GM19239 (cell line): ENCODE measurements around the gene APOB.

ENCODE experiments used
- DNase-seq: peaks from one replicate; pipeline ENCODE4 v3.0.0; 2011; ENCODE audit warnings: low spot score; ENCODE audit not compliant: insufficient read length
- FAIRE-seq: peaks from 2 replicates; lab custom pipeline; 2011; peaks lifted over from hg19 to GRCh38; lab: Jason Lieb, UNC

APOB gene

DNA sequence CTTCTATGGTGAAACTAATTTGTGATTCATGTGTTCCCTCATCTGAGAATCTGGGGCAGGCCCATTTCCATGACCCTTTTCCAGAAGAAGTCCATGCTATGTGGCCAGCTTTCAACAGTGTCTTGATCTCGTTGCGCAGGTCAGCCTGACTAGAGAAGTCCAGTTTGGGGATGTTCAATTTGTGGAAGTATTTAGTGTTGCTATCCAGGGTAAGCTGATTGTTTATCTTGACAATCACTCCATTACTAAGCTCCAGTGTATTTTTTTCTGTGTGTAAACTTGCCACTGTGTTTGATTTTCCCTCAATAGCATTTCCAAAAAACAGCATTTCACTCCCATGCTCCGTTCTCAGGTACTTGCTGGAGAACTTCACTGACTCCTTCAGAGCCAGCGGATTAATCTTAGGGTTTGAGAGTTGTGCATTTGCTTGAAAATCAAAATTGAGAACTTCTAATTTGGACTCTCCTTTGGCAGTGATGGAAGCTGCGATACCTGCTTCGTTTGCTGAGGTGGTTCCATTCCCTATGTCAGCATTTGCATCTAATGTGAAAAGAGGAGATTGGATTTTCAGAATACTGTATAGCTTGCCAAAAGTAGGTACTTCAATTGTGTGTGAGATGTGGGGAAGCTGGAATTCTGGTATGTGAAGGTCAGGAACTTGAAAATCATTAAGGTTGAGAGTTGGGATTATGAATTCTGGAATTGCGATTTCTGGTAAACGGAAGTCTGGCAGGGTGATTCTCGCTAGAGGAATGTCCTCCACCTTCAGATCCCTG is 35.7 kb downstream of the APOB start:
- FAIRE-seq: no peak
- no peak for DNase-seq

DNA sequence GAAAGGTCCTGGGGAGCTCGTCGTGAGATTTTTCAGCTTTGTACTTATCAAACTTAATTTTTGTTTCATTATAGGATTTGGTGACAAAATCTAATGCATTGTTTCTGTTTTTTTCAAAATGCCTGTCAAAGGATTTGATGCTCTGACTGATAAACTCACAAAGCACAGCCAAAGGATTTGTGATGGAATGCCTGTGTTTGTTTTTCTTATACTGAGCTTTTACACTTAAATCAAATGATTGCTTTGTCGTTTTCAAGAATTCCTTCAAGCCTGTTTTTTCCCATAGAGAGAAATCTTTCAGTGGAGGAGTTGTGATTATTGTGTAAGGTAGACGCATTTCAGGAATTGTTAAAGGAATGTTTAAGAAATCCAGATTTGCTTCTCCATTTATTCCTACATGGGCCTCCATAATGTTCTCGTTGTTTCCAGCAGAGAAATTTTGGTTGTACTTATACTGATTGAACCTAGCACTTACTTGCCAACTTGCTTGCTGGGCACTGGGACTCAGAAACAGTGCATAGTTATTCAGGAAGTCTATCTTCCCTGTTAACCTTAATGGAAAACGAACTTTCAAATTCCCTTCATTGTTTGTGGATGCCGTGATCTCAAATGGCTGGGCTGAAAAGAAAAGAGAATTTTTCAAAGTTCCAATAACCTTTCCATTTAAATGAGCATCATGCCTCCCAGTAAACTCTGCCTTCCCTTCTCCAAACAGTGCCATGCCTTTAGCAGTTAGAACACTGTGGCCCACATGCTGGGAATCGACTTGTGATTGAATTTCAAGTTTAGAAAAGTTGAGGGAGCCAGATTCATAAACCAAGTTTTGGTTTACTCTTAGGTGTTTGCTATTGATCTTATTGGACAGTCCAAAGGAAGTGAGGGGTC is 36.5 kb downstream of the APOB start:
- DNase-seq: no peak
- no peak for FAIRE-seq

DNA sequence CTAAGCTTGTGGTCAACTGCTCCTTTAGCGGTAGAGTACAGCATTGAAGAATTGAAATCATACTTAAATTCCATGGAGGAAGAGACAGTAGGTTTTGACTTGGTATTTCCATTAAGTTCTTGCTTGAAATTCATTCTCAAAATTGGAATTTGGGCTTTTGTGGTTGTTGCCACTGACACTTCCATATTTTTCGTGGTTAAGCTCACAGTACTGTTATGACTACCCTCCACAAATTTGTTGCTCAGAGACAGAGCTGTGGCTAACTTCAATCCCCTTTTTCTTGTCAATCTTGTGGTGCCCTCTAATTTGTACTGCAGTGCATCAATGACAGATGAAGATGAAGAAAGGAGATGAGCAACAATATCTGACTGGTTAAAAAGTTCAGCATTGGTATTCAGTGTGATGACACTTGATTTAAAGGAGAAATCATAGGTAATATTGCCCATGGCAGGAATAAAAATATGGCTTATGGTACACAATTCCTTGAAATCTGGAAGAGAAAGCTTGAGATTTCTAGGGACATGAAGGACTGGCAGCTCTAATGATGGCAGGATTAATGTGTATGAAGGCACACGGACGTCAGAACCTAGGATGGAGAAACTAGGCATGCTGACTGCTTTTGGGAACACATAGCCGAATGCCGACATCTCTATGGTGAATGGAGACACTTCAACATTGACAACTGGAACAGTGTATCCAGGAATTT is 37.3 kb downstream of the APOB start:
- DNase-seq (no peak), FAIRE-seq (no peak)

DNA sequence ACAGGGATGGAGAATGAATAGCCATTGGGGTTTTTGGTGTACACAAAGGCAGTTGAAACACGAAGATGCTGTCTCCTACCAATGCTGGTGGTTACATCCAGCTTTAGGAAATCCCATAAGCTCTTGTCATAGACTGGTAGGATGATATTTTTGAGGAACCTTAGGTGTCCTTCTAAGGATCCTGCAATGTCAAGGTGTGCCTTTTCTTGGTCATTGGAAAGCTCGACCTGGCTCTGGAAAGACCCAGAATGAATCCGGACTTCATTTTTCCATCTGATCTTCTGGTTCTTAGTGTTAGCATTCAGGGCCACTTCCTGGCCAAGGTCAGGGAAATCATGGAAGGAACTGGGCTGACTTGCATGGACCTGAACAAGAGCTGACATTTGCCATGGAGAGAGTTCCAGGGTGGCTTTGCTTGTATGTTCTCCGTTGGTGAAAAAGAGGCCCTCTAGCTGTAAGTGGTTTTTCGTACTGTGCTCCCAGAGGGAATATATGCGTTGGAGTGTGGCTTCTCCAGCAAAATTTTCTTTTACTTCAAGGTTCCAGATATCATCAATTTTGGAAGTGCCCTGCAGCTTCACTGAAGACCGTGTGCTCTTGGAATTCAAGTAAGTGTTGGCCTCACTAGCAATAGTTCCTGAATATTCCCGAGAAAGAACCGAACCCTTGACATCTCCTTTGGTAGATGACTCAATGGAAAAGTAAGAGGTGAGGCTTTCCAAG is 38.0 kb downstream of the APOB start:
- DNase-seq: no peak
- no peak for FAIRE-seq

DNA sequence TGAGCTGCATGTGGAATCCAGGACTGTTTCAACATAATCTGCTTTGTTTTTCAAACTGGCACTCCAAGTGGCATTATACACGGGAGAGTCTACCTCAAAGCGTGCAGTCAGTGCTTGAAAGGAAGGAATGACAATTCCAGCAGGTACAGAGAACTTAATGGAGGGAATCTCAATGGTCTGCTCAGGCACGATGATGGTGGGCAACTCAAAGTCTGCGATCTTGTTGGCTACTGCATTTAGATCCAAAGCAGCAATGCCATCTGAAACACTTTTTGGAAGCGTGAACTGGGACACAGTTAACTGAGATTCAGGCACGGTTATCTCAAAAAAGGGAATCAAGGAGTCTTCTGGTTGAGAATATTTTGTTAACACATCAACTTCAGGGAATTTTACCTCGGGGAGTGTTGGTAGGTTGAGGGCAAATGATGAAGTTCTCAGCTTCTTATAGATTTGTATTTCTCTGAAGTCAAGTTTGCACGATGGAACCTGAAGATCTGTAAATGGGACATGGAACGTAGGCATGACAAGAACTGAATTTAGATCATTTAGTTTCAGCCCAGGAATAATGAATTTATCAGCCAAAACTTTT is 38.7 kb downstream of the APOB start:
- FAIRE-seq: no peak
- DNase-seq: no peak

DNA sequence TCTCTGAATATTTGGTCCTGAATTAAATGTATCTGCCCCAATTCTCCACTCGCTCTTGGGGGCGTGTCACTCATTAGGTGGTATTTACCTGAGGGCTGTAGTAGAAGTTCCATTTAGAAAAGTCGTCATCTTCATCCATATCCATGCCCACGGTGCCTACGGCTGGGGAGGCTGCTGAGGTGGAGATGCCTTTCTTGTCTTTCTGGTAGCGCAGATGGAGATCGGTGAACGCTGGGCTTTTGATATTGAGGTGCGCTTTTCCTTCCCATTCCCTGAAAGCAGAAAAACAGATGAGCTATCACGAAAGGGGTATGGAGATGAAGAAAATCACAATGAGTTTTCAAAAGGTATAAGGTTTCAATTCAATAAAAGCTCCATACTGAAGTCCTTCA is 39.7 kb downstream of the APOB start:
- FAIRE-seq: no peak
- no peak for DNase-seq

DNA sequence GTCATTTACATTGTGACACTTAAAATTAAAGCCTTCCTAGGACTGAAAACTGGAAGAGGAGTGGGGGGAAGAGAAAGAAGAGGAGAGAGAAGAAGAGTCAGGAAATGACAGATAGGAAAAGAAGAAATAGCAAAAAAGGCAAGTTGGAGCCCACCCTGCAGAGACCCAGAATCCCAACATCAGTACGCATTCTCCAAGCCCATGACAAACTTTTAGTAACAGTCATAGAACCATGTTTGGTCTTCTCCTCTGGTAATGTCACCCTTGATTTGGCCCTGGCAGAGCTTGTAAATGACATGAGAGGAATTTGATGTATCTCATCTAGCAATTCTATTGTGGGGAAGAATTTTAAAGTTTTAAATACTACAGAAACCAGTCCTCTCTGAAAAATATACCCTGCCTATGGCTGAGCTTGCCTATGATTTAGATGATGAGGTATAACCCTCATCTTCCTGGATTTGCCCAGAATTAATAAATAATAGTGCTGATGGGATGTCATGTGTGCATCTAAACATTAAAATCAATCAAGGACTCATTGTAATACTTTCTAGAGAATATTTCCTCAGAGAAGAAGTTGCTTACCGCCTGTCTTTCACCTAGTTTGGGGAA is 40.2 kb downstream of the APOB start:
- FAIRE-seq (no peak), DNase-seq (no peak)

DNA sequence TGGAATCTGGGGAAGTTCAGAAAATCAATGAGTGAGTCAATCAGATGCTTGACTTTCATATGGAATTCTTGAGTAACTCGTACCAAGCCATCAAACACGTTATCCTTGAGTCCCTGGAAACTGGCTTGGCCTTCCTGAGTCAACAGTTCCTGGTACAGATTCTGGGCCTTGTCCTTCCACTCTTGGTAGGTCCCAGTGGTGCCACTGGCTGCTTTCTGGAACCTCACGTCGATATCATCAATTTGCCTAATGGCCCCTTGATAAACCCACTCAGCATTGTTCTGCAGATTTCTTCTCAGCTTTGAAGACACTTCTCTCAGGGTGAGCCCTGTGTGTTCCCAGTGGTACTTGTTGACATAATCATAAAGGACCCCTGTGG is 41.1 kb downstream of the APOB start:
- FAIRE-seq (no peak), DNase-seq (no peak)

DNA sequence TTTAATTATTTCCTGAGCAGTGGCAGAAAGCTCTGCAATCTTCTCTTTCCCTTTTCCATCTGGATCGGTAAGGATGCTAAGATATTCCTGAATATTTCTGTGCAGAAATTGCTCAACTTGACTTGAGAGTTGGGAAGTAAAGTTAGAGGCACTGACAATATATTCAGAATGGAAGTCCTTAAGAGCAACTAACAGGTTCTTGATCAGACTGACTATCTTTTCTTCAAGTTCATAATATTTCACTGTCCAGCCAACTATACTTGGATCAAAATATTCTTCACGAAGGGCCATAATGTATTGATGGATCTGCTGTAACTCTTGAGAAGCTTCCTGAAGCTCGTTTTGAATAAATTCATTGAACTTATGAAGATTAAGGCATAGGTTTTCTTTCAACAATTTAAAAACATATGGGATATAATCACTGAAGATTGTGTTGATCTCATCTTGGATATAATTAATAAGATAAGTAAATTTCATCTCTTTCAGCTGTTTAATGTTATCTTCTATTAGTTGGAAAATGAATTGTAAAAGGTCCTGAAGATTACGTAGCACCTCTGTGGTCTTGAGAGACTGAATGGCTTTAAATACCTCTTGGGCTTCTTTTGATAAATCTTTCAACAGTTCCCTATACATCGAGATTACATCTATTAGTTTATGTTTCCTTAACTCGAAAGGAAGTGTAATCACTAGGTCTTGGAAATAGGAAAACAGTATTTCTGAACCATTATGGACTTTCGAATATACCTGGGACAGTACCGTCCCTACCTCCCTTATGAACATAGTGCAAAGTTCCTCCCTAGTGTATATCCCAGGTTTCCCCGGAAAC is 41.7 kb downstream of the APOB start:
- FAIRE-seq: no peak
- DNase-seq: no peak

DNA sequence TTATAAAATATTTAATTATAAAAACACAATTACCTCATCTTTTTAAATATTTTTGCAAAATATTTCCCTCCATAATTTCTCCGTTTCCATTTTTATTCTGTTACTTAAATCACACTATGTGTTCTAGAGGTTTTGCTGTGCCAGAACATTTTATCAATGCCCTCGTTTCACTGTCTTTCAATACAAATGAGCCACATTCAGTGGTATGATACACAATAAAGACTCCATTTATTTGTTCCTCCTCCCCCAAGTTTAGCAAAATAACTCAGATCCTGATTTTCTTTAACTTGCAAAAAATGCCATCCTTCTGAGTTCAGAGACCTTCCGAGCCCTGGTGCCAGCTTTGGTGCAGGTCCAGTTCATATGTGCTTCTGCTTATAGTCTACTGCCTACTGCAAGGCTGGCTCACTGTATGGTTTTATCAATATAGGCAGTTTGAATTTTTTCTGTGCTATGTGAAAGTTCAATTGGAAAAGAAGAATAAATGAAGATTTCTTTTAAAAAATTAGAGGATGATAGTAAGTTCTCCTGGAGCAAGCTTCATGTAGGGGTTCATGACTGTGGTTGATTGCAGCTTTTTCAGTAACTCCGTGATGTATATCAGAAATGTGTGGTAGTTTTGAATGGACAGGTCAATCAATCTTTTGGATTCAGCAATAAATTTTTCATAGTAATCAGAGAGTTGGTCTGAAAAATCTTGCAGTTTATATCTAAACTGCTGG is 42.5 kb downstream of the APOB start:
- DNase-seq (no peak), FAIRE-seq (no peak)

DNA sequence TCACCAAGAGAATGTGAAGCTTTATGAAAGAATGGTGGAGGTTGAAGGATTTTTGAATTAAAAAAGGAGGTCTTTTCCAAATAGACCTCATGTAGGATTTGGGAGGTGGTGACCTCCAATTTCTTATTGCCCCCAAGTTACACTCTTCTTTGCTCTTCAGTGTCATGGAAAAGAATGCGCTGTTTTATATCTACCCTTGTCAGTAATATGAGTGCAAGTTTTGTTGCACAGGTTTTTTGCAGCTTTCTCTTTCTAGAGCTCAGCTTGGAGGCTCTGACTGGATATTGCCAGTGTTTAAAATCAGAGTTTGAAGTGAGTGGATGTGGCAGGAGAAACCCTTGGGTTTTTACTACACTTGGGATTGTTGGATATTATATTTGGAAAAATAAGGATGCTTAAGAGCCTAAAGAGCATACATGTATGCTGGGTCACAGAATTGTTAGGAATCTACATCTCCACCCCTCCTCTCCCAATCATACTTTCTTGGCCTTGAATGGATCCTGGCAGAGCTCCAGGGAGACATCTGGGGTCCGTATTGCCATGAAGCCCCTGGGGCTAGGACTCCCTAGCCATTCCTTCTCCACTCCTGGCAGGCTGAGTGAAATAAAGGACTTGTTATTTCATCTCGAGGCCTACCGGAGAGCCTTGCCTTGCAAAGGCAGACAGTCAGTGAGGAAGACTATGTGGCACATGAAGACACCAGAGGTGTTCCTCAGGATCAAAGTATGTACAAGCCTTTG is 43.8 kb downstream of the APOB start:
- DNase-seq: no peak

DNA sequence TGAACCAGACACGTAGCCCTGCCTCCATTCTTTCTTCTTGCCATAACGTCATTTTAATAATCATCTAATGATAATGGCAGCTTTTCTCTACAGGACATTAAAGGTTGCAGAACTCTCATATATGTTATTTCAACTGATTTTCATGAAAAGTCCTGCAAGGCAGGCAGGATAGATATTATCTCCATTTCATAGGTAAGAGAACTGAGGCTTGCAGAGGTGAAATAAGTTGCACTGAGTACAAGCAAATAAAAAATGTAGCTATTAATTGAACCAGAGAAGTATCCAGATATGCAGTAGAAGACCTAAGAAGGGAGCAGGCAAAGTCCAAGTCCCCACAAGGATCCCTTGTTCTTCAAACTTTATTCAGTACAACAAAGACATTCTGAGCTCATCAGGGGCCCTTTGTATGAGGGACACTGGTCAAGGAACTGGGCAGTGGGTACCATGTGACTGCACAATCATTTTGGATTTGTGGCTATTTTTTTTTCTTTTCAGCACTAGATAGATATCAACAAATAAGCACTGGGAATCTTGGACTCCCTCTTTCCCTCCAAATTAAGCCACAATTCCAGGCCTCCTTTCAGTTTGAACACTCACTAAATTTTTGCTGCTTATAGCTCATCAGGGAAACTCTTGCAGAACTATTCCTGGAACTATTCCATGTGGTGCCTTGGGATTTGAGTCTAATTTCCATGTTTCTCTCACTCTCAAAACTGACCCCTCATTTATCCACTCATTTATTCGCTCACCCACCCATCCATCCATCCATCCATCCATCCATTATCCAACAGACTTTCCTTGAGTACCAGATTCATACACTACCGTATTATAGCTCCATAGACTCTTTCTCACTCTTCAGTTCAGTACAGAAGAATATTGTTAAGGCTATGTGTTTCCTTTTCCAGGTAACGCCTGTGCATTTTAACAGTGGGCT is 44.6 kb downstream of the APOB start:
- DNase-seq: no peak
- FAIRE-seq: no peak

More for the DNA sequence above, 43.8 kb downstream of the APOB start:
- FAIRE-seq: no peak

DNA sequence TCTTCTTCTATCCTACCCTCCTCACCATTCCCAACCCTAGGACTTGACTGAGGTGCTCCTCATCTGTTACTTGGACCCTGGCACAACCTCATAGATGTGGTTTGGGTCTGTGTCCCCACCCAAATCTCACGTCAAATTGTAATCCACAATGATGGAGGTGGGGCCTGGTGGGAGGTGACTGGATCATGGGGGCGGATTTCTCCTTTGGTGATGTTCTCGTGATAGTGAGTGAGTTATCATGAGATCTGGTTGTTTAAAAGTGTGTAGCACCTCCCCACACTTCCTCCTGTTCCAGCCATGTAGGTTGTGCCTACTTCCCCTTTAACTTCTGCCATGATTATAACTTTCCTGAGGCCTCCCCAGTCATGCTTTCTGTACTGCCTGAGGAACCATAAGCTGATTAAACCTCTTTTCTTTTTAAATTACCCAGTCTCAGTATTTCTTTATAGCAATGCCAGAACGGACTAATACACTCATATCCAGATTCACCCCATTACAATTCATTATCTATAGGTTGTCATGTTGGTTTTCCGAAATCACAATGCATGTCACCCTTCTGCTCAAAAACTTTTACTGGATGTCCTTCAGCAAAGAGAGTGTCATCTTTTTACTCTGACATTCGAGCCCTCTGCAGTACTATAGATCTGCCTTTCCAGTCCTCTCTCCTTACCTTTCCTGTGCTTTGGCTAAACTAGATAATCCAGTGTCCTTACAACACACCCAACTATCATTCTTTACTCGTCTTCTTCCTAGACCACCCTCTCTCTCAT is 45.7 kb downstream of the APOB start:
- no peak for FAIRE-seq
- DNase-seq: no peak

DNA sequence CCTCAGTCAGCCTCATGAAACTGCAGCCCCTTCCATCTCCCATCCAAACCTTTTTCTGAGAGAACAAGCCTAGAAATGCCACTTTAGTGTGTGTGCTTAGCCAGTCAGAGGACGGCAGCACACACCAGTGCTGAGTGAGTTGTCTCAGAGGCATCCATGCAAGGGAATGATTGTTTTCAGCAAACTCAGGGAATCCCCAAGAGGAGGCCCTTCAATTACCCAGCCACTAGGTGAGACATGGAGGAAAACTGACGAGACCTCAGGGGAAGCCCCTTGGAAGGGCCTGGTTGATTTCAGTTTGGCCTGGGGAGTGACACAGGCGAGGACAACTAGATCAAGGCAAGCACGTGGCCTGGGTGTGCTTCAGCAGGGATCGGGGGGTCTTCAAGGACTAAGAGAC is 49.7 kb downstream of the APOB start:
- no peak for FAIRE-seq

DNA sequence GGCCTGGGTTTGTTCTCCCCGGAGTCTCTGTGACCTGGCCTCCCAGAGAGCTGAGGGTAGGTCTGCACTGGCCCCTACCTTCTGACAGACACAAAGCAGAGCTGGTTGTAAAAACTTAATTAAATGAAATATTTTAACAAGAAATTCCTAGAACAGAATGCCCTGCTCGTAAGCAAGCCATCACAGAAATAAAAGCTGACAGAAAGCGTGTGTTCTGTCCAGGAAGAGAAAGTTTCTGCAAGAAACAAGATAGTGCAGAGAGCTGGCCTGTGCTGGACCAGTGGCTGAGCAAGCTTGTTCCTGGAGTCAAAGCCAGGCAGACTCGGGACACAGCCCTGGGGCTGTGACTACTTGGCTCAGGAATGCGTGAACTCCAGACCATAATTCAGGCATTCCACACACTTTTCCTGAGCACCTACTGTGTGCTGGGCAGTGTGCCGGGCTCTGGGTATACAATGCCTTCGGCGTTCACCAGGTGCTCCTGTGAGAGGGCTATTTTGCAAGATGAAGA is 51.6 kb downstream of the APOB start:
- DNase-seq: no peak

More for the DNA sequence above, 49.7 kb downstream of the APOB start:
- no peak for DNase-seq

More for the DNA sequence above, 51.6 kb downstream of the APOB start:
- no peak for FAIRE-seq
